HepG2 (cell line): ENCODE measurements around the gene CXorf65. TPM values are rescaled to one million over a fixed set of nuclear protein-coding genes. Genes with fewer than 3 reads are reported as not detected.
A peak's percentile ranks its signal among the peaks of the same experiment; 100 is the strongest.

ENCODE experiments used
- ATAC-seq: fragments of 200-7000 bp; cut with Tn5 transposase; 3 replicates; pipeline ENCODE4 v1.9.1; 2020; ENCODE audit warnings: mild to moderate bottlenecking, moderate library complexity
- BruUV-seq: library from RNA; stranded (reverse); fragments of 400-500 nt; replicated peaks from 2 replicates; lab custom pipeline; 2021; lab: Mats Ljungman, UMichigan
- CTCF ChIA-PET: fragments of 300-600 bp; formaldehyde crosslinking; extraction: SDS; loops from one replicate; lab custom pipeline; 2021; ENCODE audit warnings: low total read pairs, inconsistent platforms, low intra/inter-chr PET ratio; lab: Yijun Ruan, JAX
- POLR2A ChIA-PET: fragments of 350-600 bp; sonication (Branson Sonifier 250); formaldehyde crosslinking; loops from one replicate; lab custom pipeline; 2020; ENCODE audit warnings: antibody characterized with exemption, inconsistent platforms; lab: Yijun Ruan, JAX
- DNase-seq: peaks from one replicate; pipeline ENCODE4 v3.0.0-alpha.2; 2015; ENCODE audit warnings: low spot score
- FAIRE-seq: peaks from 3 replicates; lab custom pipeline; 2011; peaks lifted over from hg19 to GRCh38; lab: Jason Lieb, UNC
- H2AFZ ChIP-seq: one replicate; pipeline ENCODE4 v1.6.1; 2011; ENCODE audit warnings: low read length, inconsistent platforms
- H3K27ac ChIP-seq: fragments of 300-600 bp; 3 replicates; pipeline ENCODE4 v1.8.0; 2011; ENCODE audit warnings: mixed run types, mild to moderate bottlenecking, mixed read lengths, low read length, inconsistent platforms; ENCODE audit not compliant: insufficient read depth; ENCODE audit errors: extremely low read length
- H3K27me3 ChIP-seq, 2 experiments: fragments of 200-600 bp in 1 of 2; 2 replicates in 1 of 2; 3 replicates in 1 of 2; pipeline versions ENCODE4 v1.6.0 to v1.8.0; 2011; ENCODE audit warnings: low read length in 2 of 2, mild to moderate bottlenecking in 2 of 2, moderate library complexity in 2 of 2, inconsistent platforms in 1 of 2; ENCODE audit not compliant: insufficient read depth in 2 of 2, control insufficient read depth in 1 of 2
- H3K36me3 ChIP-seq, 2 experiments: fragments of 200-600 bp in 1 of 2; replicated peaks in 1 of 2; 2 replicates in 1 of 2; 3 replicates in 1 of 2; pipeline versions ENCODE4 v1.5.1 to v1.8.0; 2011; ENCODE audit warnings: low read length in 2 of 2, inconsistent platforms in 1 of 2; ENCODE audit not compliant: insufficient read depth in 2 of 2, control insufficient read depth in 1 of 2
- H3K4me1 ChIP-seq: 2 replicates; pipeline ENCODE4 v1.5.1; 2012; ENCODE audit warnings: low read length, inconsistent platforms; ENCODE audit not compliant: insufficient read depth
- H3K4me2 ChIP-seq: 2 replicates; pipeline ENCODE4 v1.6.0; 2011; ENCODE audit warnings: low read depth, low read length, inconsistent platforms
- H3K4me3 ChIP-seq, 3 experiments: fragments of 200-600 bp in 1 of 3; sonication (generic), shearing (Covaris generic) in 1 of 3; replicated peaks in 1 of 3; 2 replicates each; pipeline ENCODE4 v1.5.1; 2011 to 2016; ENCODE audit warnings: low read length in 3 of 3, inconsistent platforms in 2 of 3, low read depth in 2 of 3, mild to moderate bottlenecking in 2 of 3, control low read depth in 1 of 3, mixed read lengths in 1 of 3; ENCODE audit not compliant: insufficient read depth in 1 of 3
- H3K79me2 ChIP-seq: one replicate; pipeline ENCODE4 v1.6.1; 2011; ENCODE audit warnings: low read length, inconsistent platforms; ENCODE audit not compliant: insufficient read depth
- H3K9ac ChIP-seq: 2 replicates; pipeline ENCODE4 v1.6.0; 2011; ENCODE audit warnings: mild to moderate bottlenecking, low read depth, low read length, inconsistent platforms; ENCODE audit not compliant: insufficient read depth
- H3K9me3 ChIP-seq: 2 replicates; pipeline ENCODE4 v1.5.1; 2012; ENCODE audit warnings: mild to moderate bottlenecking, low read length
- H4K20me1 ChIP-seq: 2 replicates; pipeline ENCODE4 v1.6.0; 2011; ENCODE audit warnings: inconsistent platforms, mild to moderate bottlenecking, low read length, moderate library complexity; ENCODE audit not compliant: insufficient read depth
- MED13 ChIP-seq: sonication (generic); formaldehyde crosslinking; IDR thresholded peaks from 2 replicates; pipeline ENCODE4 v1.5.0; 2020; ENCODE audit warnings: missing genetic modification reagents
- NAIF1 ChIP-seq: sonication (generic); formaldehyde crosslinking; IDR thresholded peaks from 2 replicates; pipeline ENCODE4 v1.5.0; 2020; ENCODE audit warnings: mild to moderate bottlenecking, missing genetic modification reagents, borderline replicate concordance
- RBAK ChIP-seq: sonication (generic); formaldehyde crosslinking; IDR thresholded peaks from 2 replicates; pipeline ENCODE4 v1.5.1; 2020; ENCODE audit warnings: mild to moderate bottlenecking, missing genetic modification reagents
- REL ChIP-seq: sonication (generic); formaldehyde crosslinking; conservative IDR thresholded peaks from 2 replicates; pipeline ENCODE4 v1.8.0; 2022; ENCODE audit warnings: mild to moderate bottlenecking, missing genetic modification reagents, moderate library complexity
- SALL2 ChIP-seq: sonication (generic); formaldehyde crosslinking; IDR thresholded peaks from 2 replicates; pipeline ENCODE4 v1.8.1; 2023; ENCODE audit warnings: mild to moderate bottlenecking, missing genetic modification reagents, inconsistent platforms
- SNRNP70 ChIP-seq: fragments of 200-400 bp; formaldehyde crosslinking; IDR thresholded peaks from 2 replicates; pipeline ENCODE4 v1.6.1; 2017; ENCODE audit warnings: mild to moderate bottlenecking, low read depth, low read length, moderate library complexity
- ZNF253 ChIP-seq: sonication (generic); formaldehyde crosslinking; IDR thresholded peaks from 2 replicates; pipeline ENCODE4 v1.8.0; 2022; ENCODE audit warnings: mild to moderate bottlenecking, missing genetic modification reagents, borderline replicate concordance
- WGBS: methylation state at CpG from one replicate; pipeline ENCODE4 v1.1.6; 2017; ENCODE audit warnings: low lambda C conversion rate; 5-methylcytosine and 5-hydroxymethylcytosine counted together
- in situ Hi-C: cut with HindIII; loops from 2 replicates; pipeline ENCODE4 v1.10.0; 2017; ENCODE audit warnings: low pct_unique_long_range_greater_than_20kb; ENCODE audit not compliant: extremely low pct_ligation_motif_present
- intact Hi-C: fragments of 100-400 bp; cut with micrococcal nuclease; formaldehyde crosslinking; loops from one replicate; pipeline ENCODE4 v1.10.0; 2022; ENCODE audit not compliant: unreplicated experiment
- polyA plus RNA-seq, 8 experiments: library from polyadenylated mRNA; depleted of rRNA in 3 of 8; stranded (reverse) in 7 of 8; unstranded in 1 of 8; fragments of >200 nt; fragmentation: Illumina TruSeq in 4 of 8; extraction: Trizol in 4 of 8; gene quantifications; 2 replicates each; pipeline versions ENCODE4 v1.2.1 to v1.2.3, GENCODE V29; 2011 to 2016; ENCODE audit warnings: low read depth in 4 of 8, missing spikeins in 1 of 8, mixed read lengths in 1 of 8; ENCODE audit not compliant: insufficient read depth in 1 of 8
- total RNA-seq, 5 experiments: library from RNA; depleted of rRNA; stranded (reverse); fragments of >200 nt; fragmentation: Illumina TruSeq; extraction: Trizol; gene quantifications; 2 replicates each; pipeline ENCODE4 v1.2.3, GENCODE V29; 2016; ENCODE audit warnings: low read depth in 1 of 5
- TF ChIP-seq, protein P1 (sequence below): IDR thresholded peaks from 2 replicates; pipeline ENCODE4 v1.6.1; 2016; ENCODE audit warnings: low read depth, control low read depth
- TF ChIP-seq, protein P2 (sequence below): sonication (generic); formaldehyde crosslinking; IDR thresholded peaks from 2 replicates; pipeline ENCODE4 v1.4.0; 2020; ENCODE audit warnings: missing genetic modification reagents, borderline replicate concordance
- TF ChIP-seq, protein P3 (sequence below), 2 experiments: IDR thresholded peaks; 2 replicates each; pipeline ENCODE4 v1.6.1; 2011 to 2012; ENCODE audit warnings: low read length in 2 of 2, borderline replicate concordance in 1 of 2, low read depth in 1 of 2, mild to moderate bottlenecking in 1 of 2, moderate library complexity in 1 of 2
- TF ChIP-seq, protein P4 (sequence below): fragments of 450-650 bp; IDR thresholded peaks from 2 replicates; pipeline ENCODE4 v1.6.1; 2016

The CXorf65 gene
- total and polyA plus RNA-seq, 2 of the 13 experiments (the other 11 are each of a cell fraction or from before 2014, with no cell fraction given): not detected

DNA sequence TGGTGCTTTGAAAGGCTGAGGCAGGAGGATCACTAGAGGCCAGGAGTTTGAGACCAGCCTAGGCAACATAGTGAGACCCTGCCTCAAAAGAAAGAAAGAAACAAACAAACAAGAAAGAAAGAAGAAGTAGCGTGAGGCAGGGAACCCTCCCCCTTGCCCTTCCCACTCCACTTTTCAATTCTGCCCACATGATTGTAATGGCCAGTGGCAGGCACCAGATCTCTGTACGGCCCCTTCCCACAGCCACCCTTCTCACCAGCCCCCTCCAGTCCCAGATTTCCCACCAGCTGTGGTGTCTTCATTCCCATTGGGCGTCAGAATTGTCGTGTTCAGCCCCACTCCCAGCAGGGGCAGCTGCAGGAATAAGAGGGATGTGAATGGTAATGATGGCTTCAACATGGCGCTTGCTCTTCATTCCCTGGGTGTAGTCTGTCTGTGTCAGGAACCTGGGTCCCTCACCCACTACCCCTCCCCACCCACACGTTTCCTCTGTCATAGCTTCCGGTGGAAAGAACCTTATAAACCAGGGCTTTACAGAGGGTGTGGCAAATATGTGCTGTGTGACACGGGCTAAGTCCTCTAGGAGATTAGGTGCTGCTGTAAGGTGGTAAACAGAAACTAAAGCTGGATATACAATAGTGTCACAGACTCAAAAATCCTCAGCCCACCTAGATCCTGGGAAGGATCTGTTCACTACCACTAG lies 4.8 kb upstream of the CXorf65 start, which contains the start of gene IL2RG:
Gene IL2RG (minus strand): TSS at position 437 of the 703 bp plus-strand sequence. CDS start 38 bp downstream, at position 399.
- DNase-seq: no peak
- no peak for TF ChIP-seq ZNF253
- TF ChIP-seq, protein P1, sequence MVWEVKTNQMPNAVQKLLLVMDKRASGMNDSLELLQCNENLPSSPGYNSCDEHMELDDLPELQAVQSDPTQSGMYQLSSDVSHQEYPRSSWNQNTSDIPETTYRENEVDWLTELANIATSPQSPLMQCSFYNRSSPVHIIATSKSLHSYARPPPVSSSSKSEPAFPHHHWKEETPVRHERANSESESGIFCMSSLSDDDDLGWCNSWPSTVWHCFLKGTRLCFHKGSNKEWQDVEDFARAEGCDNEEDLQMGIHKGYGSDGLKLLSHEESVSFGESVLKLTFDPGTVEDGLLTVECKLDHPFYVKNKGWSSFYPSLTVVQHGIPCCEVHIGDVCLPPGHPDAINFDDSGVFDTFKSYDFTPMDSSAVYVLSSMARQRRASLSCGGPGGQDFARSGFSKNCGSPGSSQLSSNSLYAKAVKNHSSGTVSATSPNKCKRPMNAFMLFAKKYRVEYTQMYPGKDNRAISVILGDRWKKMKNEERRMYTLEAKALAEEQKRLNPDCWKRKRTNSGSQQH (CRISPR knock-in tag): no peak
- TF ChIP-seq, protein P2, sequence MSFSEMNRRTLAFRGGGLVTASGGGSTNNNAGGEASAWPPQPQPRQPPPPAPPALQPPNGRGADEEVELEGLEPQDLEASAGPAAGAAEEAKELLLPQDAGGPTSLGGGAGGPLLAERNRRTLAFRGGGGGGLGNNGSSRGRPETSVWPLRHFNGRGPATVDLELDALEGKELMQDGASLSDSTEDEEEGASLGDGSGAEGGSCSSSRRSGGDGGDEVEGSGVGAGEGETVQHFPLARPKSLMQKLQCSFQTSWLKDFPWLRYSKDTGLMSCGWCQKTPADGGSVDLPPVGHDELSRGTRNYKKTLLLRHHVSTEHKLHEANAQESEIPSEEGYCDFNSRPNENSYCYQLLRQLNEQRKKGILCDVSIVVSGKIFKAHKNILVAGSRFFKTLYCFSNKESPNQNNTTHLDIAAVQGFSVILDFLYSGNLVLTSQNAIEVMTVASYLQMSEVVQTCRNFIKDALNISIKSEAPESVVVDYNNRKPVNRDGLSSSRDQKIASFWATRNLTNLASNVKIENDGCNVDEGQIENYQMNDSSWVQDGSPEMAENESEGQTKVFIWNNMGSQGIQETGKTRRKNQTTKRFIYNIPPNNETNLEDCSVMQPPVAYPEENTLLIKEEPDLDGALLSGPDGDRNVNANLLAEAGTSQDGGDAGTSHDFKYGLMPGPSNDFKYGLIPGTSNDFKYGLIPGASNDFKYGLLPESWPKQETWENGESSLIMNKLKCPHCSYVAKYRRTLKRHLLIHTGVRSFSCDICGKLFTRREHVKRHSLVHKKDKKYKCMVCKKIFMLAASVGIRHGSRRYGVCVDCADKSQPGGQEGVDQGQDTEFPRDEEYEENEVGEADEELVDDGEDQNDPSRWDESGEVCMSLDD (CRISPR knock-in tag): no peak
- no peak for TF ChIP-seq MED13 (CRISPR knock-in tag)
- TF ChIP-seq, protein P3, sequence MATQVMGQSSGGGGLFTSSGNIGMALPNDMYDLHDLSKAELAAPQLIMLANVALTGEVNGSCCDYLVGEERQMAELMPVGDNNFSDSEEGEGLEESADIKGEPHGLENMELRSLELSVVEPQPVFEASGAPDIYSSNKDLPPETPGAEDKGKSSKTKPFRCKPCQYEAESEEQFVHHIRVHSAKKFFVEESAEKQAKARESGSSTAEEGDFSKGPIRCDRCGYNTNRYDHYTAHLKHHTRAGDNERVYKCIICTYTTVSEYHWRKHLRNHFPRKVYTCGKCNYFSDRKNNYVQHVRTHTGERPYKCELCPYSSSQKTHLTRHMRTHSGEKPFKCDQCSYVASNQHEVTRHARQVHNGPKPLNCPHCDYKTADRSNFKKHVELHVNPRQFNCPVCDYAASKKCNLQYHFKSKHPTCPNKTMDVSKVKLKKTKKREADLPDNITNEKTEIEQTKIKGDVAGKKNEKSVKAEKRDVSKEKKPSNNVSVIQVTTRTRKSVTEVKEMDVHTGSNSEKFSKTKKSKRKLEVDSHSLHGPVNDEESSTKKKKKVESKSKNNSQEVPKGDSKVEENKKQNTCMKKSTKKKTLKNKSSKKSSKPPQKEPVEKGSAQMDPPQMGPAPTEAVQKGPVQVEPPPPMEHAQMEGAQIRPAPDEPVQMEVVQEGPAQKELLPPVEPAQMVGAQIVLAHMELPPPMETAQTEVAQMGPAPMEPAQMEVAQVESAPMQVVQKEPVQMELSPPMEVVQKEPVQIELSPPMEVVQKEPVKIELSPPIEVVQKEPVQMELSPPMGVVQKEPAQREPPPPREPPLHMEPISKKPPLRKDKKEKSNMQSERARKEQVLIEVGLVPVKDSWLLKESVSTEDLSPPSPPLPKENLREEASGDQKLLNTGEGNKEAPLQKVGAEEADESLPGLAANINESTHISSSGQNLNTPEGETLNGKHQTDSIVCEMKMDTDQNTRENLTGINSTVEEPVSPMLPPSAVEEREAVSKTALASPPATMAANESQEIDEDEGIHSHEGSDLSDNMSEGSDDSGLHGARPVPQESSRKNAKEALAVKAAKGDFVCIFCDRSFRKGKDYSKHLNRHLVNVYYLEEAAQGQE (IDR thresholded peaks at IDR 0.05; ENCODE audit: borderline replicate concordance in 1 of 2, low read depth in 1 of 2, low read length in 2 of 2): no peak
- no peak for TF ChIP-seq REL (CRISPR knock-in tag)
- no peak for TF ChIP-seq NAIF1
- no peak for TF ChIP-seq RBAK (CRISPR knock-in tag)
- TF ChIP-seq, protein P4, sequence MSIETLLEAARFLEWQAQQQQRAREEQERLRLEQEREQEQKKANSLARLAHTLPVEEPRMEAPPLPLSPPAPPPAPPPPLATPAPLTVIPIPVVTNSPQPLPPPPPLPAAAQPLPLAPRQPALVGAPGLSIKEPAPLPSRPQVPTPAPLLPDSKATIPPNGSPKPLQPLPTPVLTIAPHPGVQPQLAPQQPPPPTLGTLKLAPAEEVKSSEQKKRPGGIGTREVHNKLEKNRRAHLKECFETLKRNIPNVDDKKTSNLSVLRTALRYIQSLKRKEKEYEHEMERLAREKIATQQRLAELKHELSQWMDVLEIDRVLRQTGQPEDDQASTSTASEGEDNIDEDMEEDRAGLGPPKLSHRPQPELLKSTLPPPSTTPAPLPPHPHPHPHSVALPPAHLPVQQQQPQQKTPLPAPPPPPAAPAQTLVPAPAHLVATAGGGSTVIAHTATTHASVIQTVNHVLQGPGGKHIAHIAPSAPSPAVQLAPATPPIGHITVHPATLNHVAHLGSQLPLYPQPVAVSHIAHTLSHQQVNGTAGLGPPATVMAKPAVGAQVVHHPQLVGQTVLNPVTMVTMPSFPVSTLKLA: no peak
- TF ChIP-seq SNRNP70: no peak
- no peak for TF ChIP-seq SALL2 (CRISPR knock-in tag)
- intact Hi-C loops: no loop called here
- CTCF ChIA-PET: no interaction called here
- POLR2A ChIA-PET: no interaction called here
- no peak within 1 kb of the TSS for H3K4me3 ChIP-seq
- in situ Hi-C loops: no loop called here
- no peaks in the 10 kb centered on the region for H3K79me2 ChIP-seq
- 28% methylated on average over 7 of the region's 8 CpGs for WGBS
- no peaks in the 10 kb centered on the region for H3K9me3 ChIP-seq
- H2AFZ ChIP-seq: no peak within 1 kb of the TSS
- no peak for FAIRE-seq
- no peak within 1 kb of the TSS for H3K9ac ChIP-seq
- H3K36me3 ChIP-seq: no peaks in the 10 kb centered on the region
- BruUV-seq: no TSS peak
- H3K27me3 ChIP-seq: no peaks in the 10 kb centered on the region
- no peak for ATAC-seq
- peak within 1 kb of the TSS; percentile 32; the same call in 1 of the 2 replicates for H3K4me2 ChIP-seq
- H4K20me1 ChIP-seq: no peaks in the 10 kb centered on the region
- no peak within 1 kb of the TSS for H3K27ac ChIP-seq
- H3K4me1 ChIP-seq: no peaks in the 10 kb centered on the region
